ENCODE measurements around the gene BCKDK.

BCKDK gene

DNA sequence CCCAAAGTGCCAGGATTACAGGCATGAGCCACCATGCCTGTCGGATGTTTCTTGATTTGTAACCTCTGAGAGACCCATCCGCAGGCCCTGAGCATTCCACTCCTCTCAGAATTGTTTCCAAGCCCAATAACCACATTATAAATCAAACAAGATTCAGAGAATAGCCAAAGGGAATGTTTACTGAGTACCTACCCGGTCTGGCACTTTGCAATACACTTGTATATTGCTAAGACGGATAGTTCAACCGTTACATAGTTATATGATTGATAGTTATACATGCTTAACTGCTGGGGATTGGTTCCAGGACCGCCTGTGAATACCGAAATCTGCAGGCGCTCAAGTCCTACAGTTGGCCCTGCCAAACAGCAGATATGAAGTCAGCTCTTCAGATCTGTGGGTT is 6.3 kb downstream of the BCKDK start:
- DNase-seq (ENCODE audit: low read depth) = no peak
- TF ChIP-seq, protein P1, sequence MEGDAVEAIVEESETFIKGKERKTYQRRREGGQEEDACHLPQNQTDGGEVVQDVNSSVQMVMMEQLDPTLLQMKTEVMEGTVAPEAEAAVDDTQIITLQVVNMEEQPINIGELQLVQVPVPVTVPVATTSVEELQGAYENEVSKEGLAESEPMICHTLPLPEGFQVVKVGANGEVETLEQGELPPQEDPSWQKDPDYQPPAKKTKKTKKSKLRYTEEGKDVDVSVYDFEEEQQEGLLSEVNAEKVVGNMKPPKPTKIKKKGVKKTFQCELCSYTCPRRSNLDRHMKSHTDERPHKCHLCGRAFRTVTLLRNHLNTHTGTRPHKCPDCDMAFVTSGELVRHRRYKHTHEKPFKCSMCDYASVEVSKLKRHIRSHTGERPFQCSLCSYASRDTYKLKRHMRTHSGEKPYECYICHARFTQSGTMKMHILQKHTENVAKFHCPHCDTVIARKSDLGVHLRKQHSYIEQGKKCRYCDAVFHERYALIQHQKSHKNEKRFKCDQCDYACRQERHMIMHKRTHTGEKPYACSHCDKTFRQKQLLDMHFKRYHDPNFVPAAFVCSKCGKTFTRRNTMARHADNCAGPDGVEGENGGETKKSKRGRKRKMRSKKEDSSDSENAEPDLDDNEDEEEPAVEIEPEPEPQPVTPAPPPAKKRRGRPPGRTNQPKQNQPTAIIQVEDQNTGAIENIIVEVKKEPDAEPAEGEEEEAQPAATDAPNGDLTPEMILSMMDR (IDR thresholded peaks at IDR 0.05; ENCODE audit: insufficient read depth, low read depth, low read length, missing control alignments) = no peak
- H3K4me3 ChIP-seq (ENCODE audit: low read length) = no peak overlapping the region

DNA sequence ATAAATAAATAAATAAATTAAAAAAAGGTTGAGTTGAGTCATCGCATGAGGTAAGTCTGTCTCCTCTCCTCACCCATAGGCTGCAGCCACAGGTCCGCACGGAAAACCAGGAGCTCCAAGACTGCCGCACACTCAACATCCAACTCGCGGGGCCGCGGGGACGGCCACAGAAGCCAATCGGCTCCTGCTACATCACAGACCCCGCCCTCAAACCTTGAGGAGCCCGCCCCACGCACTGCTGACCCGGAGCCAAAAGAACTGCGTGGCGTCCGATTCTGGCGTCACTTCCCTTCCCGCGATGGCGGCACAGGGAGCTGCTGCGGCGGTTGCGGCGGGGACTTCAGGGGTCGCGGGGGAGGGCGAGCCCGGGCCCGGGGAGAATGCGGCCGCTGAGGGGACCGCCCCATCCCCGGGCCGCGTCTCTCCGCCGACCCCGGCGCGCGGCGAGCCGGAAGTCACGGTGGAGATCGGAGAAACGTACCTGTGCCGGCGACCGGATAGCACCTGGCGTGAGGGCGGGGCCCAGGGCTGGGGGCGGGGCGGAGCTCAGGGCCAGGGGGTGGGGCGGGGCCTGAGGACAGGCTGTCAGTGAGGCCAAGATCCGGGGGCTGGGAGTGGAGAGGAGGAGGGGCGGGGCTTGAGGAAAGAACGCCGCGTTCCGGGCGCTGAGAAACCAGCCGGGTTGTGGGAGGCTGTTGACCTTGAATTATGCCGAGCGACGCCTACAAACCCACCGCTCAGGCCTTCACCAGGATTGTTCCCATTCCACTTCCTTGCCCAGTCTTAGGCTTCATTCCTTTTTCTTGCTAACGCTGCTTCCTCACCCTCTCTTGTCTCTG is 9.4 kb downstream of the BCKDK start, which contains the start of gene KAT8:
KAT8 (plus strand) TSS at position 281 of the 839 bp plus-strand sequence; CDS start at position 299, 18 bp downstream.
- H3K4me3 ChIP-seq (ENCODE audit: low read length) = peak within 1 kb of the TSS; percentile 80
- peak; percentile 100 for DNase-seq (ENCODE audit: low read depth)
- TF ChIP-seq, protein P1 (IDR thresholded peaks at IDR 0.05; ENCODE audit: insufficient read depth, low read depth, low read length, missing control alignments) = no peak

DNA sequence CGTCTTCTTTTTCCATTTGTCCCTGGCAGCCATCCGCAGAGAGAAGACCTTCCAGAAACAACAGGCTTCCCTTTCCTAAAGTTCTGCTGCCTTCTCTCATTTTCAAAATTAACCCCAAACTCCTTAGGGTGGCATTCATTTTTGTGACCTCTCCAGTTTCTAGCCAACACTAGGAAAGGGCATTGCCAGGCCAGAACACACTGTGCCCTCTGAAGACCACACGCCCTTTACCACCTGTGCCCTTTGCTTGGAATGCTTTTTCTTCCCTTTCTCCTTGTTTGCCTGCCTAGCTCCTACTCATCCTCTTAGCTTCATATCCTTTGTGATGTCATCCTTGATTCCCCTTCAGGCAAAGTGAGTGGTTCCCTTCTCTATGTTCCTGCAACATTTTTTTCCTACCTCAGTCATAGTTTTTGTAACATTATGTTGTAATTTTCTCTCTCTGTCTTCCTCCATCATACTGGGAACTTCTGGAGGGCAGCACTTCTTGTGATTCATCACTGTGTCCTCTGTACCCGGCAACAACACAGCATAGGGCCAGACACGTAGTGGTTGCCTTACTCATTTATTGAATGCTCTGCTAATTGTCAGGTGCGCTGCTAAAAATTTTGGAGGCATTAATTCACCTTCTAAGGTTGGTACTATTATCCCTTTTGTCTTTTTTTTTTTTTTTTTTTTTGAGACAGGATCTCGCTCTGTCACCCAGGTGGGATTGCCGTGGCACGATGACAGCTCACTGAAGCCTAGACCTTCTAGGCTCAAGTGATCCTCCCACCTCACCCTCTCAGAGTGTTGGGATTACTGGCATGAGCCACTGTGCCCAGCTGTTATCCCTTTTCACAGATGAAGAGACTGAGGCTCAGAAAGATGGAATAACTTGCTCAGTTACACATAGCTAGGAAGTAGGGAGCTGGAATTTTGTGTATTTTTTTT is 10.3 kb downstream of the BCKDK start:
- DNase-seq (ENCODE audit: low read depth) = peak; percentile 98
- TF ChIP-seq, protein P1 (IDR thresholded peaks at IDR 0.05; ENCODE audit: insufficient read depth, low read depth, low read length, missing control alignments) = no peak
- H3K4me3 ChIP-seq (ENCODE audit: low read length) = peak overlapping the region; percentile 80

DNA sequence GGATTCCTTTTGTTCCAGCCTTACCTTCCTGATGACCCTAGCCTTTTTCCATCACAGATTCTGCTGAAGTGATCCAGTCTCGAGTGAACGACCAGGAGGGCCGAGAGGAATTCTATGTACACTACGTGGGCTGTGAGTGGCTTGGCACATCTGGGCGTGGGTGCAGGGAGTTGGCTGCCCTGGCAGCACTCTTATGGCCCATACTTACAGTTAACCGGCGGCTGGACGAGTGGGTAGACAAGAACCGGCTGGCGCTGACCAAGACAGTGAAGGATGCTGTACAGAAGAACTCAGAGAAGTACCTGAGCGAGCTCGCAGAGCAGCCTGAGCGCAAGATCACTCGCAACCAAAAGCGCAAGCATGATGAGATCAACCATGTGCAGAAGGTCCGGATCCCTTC is 11.9 kb downstream of the BCKDK start:
- H3K4me3 ChIP-seq (ENCODE audit: low read length) = no peak overlapping the region
- no peak for DNase-seq (ENCODE audit: low read depth)
- TF ChIP-seq, protein P1 (IDR thresholded peaks at IDR 0.05; ENCODE audit: insufficient read depth, low read depth, low read length, missing control alignments) = no peak

DNA sequence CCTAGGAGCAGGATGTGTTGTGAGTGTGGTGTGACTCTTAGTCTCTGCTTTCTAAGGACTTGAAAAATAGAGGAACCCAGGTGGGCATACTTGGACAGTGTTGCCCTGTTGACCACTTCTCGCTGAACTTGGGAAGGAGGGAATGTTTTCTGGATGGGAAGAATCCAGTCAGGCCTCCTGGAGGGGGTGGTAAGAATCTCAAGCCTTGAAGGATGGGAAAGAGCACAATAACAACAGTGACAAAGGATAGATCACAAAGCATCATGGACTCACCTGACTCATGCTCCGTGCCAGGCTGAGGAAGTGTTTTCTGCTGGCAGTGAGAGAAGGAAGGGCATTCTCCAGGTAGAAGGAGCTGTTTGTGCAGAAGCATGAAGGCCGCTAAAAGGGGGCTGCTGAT is 17.7 kb downstream of the BCKDK start:
- TF ChIP-seq, protein P1 (IDR thresholded peaks at IDR 0.05; ENCODE audit: insufficient read depth, low read depth, low read length, missing control alignments) = no peak
- no peak for DNase-seq (ENCODE audit: low read depth)
- no peak overlapping the region for H3K4me3 ChIP-seq (ENCODE audit: low read length)

DNA sequence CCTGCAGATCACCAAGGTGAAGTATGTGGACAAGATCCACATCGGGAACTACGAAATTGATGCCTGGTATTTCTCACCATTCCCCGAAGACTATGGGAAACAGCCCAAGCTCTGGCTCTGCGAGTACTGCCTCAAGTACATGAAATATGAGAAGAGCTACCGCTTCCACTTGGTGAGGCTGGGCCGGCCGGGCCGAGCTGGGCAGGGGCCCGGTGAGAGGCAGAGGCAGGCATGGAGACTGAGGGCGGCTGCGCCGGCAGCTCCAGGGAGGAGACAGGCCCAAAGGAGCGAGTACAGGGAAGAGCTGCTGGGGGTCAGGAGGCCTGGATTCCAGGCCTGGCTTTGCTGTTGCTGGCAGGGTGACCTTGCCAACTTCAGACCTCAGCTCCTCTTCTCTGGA is 19.0 kb downstream of the BCKDK start:
- TF ChIP-seq, protein P1 (IDR thresholded peaks at IDR 0.05; ENCODE audit: insufficient read depth, low read depth, low read length, missing control alignments) = no peak
- DNase-seq (ENCODE audit: low read depth) = no peak
- no peak overlapping the region for H3K4me3 ChIP-seq (ENCODE audit: low read length)

Measured in epithelial cell of esophagus (primary cell).